ENCODE measurements around the gene HERPUD1. TPM values are rescaled to one million over a fixed set of nuclear protein-coding genes. Genes with fewer than 3 reads are reported as not detected.

The HERPUD1 gene
- total and polyA plus RNA-seq, 2 of the 13 experiments (the other 11 are each of a cell fraction or from before 2014, with no cell fraction given): 96.2 to 323 TPM

DNA sequence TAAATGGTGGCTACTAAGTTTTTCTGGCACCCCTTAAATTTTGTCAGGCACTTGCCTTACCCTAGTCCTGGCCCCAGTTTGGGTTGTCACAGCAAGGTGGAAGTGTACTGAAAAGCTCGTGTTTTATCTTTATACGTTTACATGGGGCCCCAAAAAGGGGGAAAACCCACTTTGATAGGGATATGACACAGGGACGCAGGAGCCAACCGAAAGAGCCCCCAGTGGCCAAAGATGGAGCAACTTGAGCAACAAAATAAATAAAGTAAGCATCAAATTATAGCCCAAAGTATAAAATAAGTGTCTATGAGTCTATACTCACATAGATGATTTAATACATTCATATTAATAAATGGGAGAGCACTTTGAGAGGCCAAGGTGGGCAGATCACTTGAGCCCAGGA lies 24.8 kb downstream of the HERPUD1 start:
- H3K4me2 ChIP-seq (ENCODE audit: low read depth, low read length): no peak overlapping the region
- ChIA-PET POLR2A (no interaction called here), CTCF (ENCODE audit: low intra/inter-chr PET ratio, low total read pairs) (no interaction called here)
- WGBS (ENCODE audit: low lambda C conversion rate): 25% methylated on average over 4 of the region's 4 CpGs
- no peak overlapping the region for H3K4me3 ChIP-seq (replicated peaks in 1 of 3; ENCODE audit: insufficient read depth in 1 of 3, low read depth in 2 of 3, low read length in 3 of 3)
- in situ Hi-C loops (cut with HindIII; ENCODE audit: extremely low pct_ligation_motif_present, low pct_unique_long_range_greater_than_20kb): no loop called here
- no peak overlapping the region for H3K9ac ChIP-seq (ENCODE audit: insufficient read depth, low read depth, low read length)
- FAIRE-seq: no peak
- TF ChIP-seq ATF7-NPFF (CRISPR knock-in tag; IDR thresholded peaks at IDR 0.05; ENCODE audit: low read depth) (no peak), POGZ (CRISPR knock-in tag; IDR thresholded peaks at IDR 0.05) (no peak), PAX8 (CRISPR knock-in tag; IDR thresholded peaks at IDR 0.05; ENCODE audit: borderline replicate concordance) (no peak), U2AF2 (IDR thresholded peaks at IDR 0.05; ENCODE audit: low read depth, low read length) (no peak), HNRNPL (IDR thresholded peaks at IDR 0.05; ENCODE audit: low read depth, low read length) (no peak), ZNF292 (CRISPR knock-in tag; IDR thresholded peaks at IDR 0.05; ENCODE audit: borderline replicate concordance, low read depth) (no peak)
- TF ChIP-seq, protein P1, sequence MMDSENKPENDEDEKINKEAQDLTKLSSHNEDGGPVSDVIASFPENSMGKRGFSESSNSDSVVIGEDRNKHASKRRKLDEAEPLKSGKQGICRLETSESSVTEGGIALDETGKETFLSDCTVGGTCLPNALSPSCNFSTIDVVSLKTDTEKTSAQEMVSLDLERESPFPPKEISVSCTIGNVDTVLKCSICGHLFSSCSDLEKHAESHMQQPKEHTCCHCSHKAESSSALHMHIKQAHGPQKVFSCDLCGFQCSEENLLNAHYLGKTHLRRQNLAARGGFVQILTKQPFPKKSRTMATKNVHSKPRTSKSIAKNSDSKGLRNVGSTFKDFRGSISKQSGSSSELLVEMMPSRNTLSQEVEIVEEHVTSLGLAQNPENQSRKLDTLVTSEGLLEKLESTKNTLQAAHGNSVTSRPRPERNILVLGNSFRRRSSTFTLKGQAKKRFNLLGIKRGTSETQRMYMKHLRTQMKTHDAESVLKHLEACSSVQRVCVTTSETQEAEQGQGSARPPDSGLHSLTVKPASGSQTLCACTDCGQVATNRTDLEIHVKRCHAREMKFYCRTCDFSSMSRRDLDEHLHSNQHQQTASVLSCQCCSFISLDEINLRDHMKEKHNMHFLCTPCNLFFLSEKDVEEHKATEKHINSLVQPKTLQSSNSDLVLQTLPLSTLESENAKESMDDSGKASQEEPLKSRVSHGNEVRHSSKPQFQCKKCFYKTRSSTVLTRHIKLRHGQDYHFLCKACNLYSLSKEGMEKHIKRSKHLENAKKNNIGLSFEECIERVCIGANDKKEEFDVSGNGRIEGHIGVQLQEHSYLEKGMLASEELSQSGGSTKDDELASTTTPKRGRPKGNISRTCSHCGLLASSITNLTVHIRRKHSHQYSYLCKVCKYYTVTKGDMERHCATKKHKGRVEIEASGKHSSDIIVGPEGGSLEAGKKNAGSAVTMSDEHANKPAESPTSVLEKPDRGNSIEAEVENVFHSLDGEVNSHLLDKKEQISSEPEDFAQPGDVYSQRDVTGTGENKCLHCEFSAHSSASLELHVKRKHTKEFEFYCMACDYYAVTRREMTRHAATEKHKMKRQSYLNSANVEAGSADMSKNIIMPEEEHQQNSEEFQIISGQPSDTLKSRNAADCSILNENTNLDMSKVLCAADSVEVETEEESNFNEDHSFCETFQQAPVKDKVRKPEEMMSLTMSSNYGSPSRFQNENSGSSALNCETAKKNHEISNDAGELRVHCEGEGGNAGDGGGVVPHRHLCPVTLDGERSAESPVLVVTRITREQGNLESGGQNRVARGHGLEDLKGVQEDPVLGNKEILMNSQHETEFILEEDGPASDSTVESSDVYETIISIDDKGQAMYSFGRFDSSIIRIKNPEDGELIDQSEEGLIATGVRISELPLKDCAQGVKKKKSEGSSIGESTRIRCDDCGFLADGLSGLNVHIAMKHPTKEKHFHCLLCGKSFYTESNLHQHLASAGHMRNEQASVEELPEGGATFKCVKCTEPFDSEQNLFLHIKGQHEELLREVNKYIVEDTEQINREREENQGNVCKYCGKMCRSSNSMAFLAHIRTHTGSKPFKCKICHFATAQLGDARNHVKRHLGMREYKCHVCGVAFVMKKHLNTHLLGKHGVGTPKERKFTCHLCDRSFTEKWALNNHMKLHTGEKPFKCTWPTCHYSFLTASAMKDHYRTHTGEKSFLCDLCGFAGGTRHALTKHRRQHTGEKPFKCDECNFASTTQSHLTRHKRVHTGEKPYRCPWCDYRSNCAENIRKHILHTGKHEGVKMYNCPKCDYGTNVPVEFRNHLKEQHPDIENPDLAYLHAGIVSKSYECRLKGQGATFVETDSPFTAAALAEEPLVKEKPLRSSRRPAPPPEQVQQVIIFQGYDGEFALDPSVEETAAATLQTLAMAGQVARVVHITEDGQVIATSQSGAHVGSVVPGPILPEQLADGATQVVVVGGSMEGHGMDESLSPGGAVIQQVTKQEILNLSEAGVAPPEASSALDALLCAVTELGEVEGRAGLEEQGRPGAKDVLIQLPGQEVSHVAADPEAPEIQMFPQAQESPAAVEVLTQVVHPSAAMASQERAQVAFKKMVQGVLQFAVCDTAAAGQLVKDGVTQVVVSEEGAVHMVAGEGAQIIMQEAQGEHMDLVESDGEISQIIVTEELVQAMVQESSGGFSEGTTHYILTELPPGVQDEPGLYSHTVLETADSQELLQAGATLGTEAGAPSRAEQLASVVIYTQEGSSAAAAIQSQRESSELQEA (CRISPR knock-in tag; IDR thresholded peaks at IDR 0.05; ENCODE audit: not compliant biosample characterization): no peak
- H3K4me1 ChIP-seq (ENCODE audit: insufficient read depth, low read length): peaks cover 38% of the 10 kb centered on the region
- H4K20me1 ChIP-seq (ENCODE audit: insufficient read depth, low read length): no peaks in the 10 kb centered on the region
- ATAC-seq: no peak
- H3K27ac ChIP-seq (ENCODE audit: extremely low read length, insufficient read depth, low read length): no peak overlapping the region
- DNase-seq (ENCODE audit: low spot score): no peak
- BruUV-seq (replicated peaks): no TSS peak
- intact Hi-C loops (cut with micrococcal nuclease; ENCODE audit: unreplicated experiment): no loop called here
- no peaks in the 10 kb centered on the region for H3K9me3 ChIP-seq (ENCODE audit: low read length)
- no peak overlapping the region for H2AFZ ChIP-seq (ENCODE audit: low read length)
- peaks cover 6 to 20% of the 10 kb centered on the region in 2 experiments; a peak in 4 of 5 replicates for H3K27me3 ChIP-seq (ENCODE audit: control insufficient read depth in 1 of 2, insufficient read depth in 2 of 2, low read length in 2 of 2)
- no peaks in the 10 kb centered on the region for H3K36me3 ChIP-seq (replicated peaks in 1 of 2; ENCODE audit: control insufficient read depth in 1 of 2, insufficient read depth in 2 of 2, low read length in 2 of 2)
- H3K79me2 ChIP-seq (ENCODE audit: insufficient read depth, low read length): no peaks in the 10 kb centered on the region
